AG09309 (cell line): ENCODE measurements around the gene AP2A2.

ENCODE experiments used
- DNase-seq: peaks from one replicate; pipeline ENCODE4 v3.0.0-alpha.2; 2010; ENCODE audit warnings: low read depth
- H3K4me3 ChIP-seq: 2 replicates; pipeline ENCODE4 v1.5.1; 2011; ENCODE audit warnings: mild to moderate bottlenecking, low read depth, low read length, moderate library complexity; ENCODE audit not compliant: control insufficient read depth
- CTCF ChIP-seq: IDR thresholded peaks from 2 replicates; pipeline ENCODE4 v1.5.1; 2011; ENCODE audit warnings: mild to moderate bottlenecking, low read depth, low read length, inconsistent platforms; ENCODE audit not compliant: insufficient read depth, control insufficient read depth; ENCODE audit errors: missing control alignments

The AP2A2 gene

GRCh38 chr11:886568-886967 lies 39.1 kb upstream of the AP2A2 start:
- TF ChIP-seq CTCF, result no peak
- no peak for DNase-seq
- no peak overlapping the region for H3K4me3 ChIP-seq

- no peak overlapping the region for H3K4me3 ChIP-seq
- DNase-seq, result no peak
- no peak for TF ChIP-seq CTCF
Observed at GRCh38 chr11:887589-887988, 38.1 kb upstream of the AP2A2 start.

GRCh38 chr11:888310-889212 lies 37.1 kb upstream of the AP2A2 start:
- TF ChIP-seq CTCF, result no peak
- no peak overlapping the region for H3K4me3 ChIP-seq
- DNase-seq, result no peak

- H3K4me3 ChIP-seq, result no peak overlapping the region
- no peak for DNase-seq
- no peak for TF ChIP-seq CTCF
Observed at GRCh38 chr11:889257-889656, 36.4 kb upstream of the AP2A2 start.

GRCh38 chr11:889687-890475 lies 35.8 kb upstream of the AP2A2 start:
- no peak for DNase-seq
- TF ChIP-seq CTCF, result no peak
- no peak overlapping the region for H3K4me3 ChIP-seq

GRCh38 chr11:890794-891540 lies 34.7 kb upstream of the AP2A2 start:
- no peak for DNase-seq
- no peak overlapping the region for H3K4me3 ChIP-seq
- no peak for TF ChIP-seq CTCF
